ENCODE measurements around the gene TAS1R3. TPM values are rescaled to one million over a fixed set of nuclear protein-coding genes. Genes with fewer than 3 reads are reported as not detected.

The TAS1R3 gene
- total RNA-seq, 2 donors from 2014 or later, result 0.30 to 0.35 TPM

DNA sequence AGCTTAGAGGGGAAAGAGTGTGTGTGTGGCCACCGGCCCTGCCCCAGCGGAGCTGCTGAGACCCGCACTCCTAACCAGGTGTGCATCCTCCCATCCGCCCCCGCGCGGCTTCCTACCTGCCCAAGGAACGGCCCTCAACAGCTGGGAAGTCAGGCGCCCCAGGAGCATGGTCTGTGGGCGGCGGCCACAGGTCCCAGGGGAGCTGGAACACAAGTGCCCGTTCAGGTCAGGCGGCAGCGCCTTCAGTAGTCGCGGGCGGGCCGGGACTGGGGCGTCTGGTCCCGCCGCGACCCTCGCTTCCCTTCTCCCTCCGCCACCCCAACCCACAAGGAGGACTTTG, 43.5 kb downstream of the TAS1R3 start:
- DNase-seq (ENCODE audit: low spot score), result no peak
- TF ChIP-seq, protein P1, sequence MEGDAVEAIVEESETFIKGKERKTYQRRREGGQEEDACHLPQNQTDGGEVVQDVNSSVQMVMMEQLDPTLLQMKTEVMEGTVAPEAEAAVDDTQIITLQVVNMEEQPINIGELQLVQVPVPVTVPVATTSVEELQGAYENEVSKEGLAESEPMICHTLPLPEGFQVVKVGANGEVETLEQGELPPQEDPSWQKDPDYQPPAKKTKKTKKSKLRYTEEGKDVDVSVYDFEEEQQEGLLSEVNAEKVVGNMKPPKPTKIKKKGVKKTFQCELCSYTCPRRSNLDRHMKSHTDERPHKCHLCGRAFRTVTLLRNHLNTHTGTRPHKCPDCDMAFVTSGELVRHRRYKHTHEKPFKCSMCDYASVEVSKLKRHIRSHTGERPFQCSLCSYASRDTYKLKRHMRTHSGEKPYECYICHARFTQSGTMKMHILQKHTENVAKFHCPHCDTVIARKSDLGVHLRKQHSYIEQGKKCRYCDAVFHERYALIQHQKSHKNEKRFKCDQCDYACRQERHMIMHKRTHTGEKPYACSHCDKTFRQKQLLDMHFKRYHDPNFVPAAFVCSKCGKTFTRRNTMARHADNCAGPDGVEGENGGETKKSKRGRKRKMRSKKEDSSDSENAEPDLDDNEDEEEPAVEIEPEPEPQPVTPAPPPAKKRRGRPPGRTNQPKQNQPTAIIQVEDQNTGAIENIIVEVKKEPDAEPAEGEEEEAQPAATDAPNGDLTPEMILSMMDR (IDR thresholded peaks at IDR 0.05), result no peak
- Histone ChIP-seq H3K4me1 (peaks cover 0 to 39% of the 10 kb centered on the region in 2 donors), H3K27ac (peak overlapping the region; percentile 94 to 97), H3K27me3 (no peaks in the 10 kb centered on the region), H3K9me3 (no peaks in the 10 kb centered on the region), H3K36me3 (peaks cover 9% of the 10 kb centered on the region), H3K4me3 (peak overlapping the region; percentile 97 to 99)

DNA sequence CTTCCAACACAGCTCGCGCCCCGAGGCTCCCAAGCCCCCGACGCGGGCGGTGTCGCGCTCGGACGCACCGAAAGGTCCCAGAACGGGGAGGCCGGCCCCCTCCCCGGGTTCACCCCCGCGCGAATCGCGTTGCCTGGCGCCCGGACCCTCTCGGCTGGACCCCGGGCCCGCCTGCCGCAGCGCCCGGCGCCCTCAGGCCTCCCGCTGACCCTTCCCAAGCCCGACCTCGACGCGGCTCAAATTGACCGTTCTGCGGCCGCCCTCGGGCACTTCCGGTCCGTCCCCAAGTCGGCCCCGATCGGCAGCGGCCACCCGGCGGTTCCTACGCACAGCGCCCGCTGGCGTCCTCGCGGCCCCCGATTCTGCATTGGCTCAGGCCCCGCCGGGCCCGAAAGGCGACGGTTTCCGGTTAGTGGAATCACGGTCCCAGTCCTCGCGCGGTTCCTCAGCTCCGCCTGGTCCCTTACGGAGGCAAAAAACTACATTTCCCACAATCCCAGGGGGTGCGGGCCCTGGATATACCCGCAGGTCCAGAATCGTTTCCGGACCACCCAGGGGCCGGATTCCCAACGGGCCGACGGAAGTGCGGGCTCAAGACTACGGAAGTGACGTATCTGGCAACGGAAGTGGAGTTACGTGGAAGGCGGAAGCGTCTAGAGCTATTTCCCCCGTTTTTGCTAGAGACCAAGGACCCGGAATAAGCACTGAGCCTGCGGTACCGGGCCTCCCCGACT, 44.0 kb downstream of the TAS1R3 start, which contains the start of gene AURKAIP1:
AURKAIP1 (minus strand) TSS at position 279 of the 734 bp plus-strand sequence. CDS start 451 bp downstream, outside the sequence.
- no peaks in the 10 kb centered on the region for H3K27me3 ChIP-seq
- peak within 1 kb of the TSS; percentile 97 to 99 for H3K4me3 ChIP-seq
- peaks cover 9% of the 10 kb centered on the region for H3K36me3 ChIP-seq
- H3K27ac ChIP-seq, result peak within 1 kb of the TSS; percentile 94 to 97
- H3K9me3 ChIP-seq, result no peaks in the 10 kb centered on the region
- peak; percentile 99 for DNase-seq (ENCODE audit: low spot score)
- peaks cover 0 to 39% of the 10 kb centered on the region in 2 donors for H3K4me1 ChIP-seq
- TF ChIP-seq, protein P1 (IDR thresholded peaks at IDR 0.05), result peak in 1 of 2 donors; percentile 42

DNA sequence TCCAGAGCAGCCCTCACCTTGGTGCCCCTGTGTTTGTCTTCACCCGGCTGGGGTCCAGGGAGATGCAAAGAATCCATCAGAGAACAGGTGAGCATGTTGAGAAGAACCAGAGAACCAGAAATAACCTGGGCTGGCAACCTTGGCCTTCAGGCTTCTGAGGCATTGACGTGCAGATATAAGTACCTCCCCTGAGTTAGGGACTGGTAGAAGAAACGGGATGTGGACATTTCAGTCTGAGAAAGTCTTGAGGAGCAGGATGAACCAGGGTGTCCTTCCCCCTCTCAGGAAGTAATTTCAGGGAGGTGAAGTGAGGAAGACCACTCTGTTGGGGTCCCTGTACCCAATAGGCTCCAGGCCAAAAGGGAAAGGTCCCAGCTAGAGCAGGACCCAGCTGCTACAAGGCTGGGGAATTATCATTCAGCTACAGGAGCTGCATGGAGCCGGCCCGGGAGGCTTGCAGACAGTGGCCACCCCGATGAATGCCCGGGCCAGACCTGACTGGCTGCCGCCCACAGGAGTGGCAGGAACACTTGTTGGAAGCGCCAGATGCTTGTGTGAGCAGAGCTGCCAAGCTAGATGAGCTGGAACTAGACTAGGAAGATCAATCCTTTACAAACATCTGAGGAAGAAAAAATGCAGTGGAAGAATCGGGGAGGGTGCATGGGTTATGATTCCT, 45.6 kb downstream of the TAS1R3 start:
- Histone ChIP-seq H3K4me1 (peaks cover 0 to 36% of the 10 kb centered on the region in 2 donors), H3K9me3 (no peaks in the 10 kb centered on the region), H3K4me3 (no peak overlapping the region), H3K27me3 (no peaks in the 10 kb centered on the region), H3K36me3 (peaks cover 9% of the 10 kb centered on the region), H3K27ac (no peak overlapping the region)
- TF ChIP-seq, protein P1 (IDR thresholded peaks at IDR 0.05), result no peak
- DNase-seq (ENCODE audit: low spot score), result no peak

DNA sequence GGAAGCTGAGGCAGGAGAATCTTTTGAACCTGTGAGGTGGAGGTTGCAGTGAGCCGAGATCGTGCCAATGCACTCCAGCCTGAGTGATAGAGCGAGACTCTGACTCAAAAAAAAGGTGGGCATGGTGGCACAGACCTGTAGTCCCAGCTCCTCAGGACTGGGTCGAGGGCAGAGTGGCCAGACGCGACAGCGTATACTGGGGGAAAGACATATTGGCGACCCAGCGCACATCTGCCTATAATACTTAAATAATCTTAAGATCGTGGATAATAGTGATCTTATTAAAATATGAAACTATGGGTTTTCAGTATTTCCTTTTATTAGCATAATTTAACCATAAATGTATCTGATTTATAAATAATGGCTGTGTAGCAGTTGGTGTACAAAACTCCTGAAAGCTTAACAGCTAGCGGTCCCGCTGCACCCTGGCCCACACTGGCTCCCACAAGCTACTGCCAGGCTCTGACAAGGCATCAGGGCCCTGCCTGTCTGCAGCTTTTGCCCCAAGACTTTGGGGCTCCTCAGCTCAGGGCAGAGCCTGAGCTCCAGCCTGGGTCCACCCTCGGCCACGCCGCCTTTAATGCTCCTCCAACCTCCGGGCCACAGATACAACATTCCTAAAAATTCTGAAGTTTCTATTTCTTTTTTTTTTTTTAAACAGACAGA, 46.6 kb downstream of the TAS1R3 start:
- TF ChIP-seq, protein P1 (IDR thresholded peaks at IDR 0.05), result no peak
- no peak for DNase-seq (ENCODE audit: low spot score)
- H3K36me3 ChIP-seq, result peaks cover 9% of the 10 kb centered on the region
- H3K4me3 ChIP-seq, result no peak overlapping the region
- no peaks in the 10 kb centered on the region for H3K27me3 ChIP-seq
- peaks cover 0 to 26% of the 10 kb centered on the region in 2 donors for H3K4me1 ChIP-seq
- H3K27ac ChIP-seq, result no peak overlapping the region
- H3K9me3 ChIP-seq, result no peaks in the 10 kb centered on the region

DNA sequence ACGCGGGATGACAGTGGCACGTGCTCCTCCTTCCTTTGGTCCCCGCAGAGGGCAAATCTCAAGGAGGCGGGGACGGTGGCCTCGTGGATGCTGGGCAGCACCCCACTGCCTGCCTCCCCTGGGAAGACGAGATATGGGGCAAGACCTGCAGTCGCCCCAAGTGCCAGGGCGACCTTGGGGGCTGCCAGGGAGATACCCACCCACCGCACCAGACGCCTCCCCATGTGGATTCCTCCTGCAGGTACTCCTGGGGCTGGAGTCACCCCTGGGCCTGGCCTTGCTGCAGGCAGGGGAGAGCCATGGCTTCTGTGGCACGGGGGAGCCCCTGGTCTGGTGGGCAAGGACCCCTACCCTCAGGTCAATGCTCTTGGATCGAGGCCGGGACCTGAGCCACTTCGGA, 49.8 kb downstream of the TAS1R3 start:
- Histone ChIP-seq H3K9me3 (no peaks in the 10 kb centered on the region), H3K27me3 (no peaks in the 10 kb centered on the region), H3K36me3 (peaks cover 6% of the 10 kb centered on the region), H3K27ac (no peak overlapping the region), H3K4me3 (no peak overlapping the region), H3K4me1 (peaks cover 0 to 5% of the 10 kb centered on the region in 2 donors)
- no peak for DNase-seq (ENCODE audit: low spot score)
- TF ChIP-seq, protein P1 (IDR thresholded peaks at IDR 0.05), result no peak

Measured in right atrium auricular region (tissue), 2 donors.